ENCODE measurements around the gene RAB37.

The RAB37 gene

GRCh38 chr17:74786431-74787055, 49.5 kb downstream of the RAB37 start:
- Mint-ChIP-seq H3K27me3 (no peaks in the 10 kb centered on the region), H3K27ac (peak overlapping the region; percentile 66), H3K9me3 (no peaks in the 10 kb centered on the region), H3K4me3 (peak overlapping the region; percentile 3), H3K4me1 (peaks cover 69% of the 10 kb centered on the region), H3K36me3 (no peaks in the 10 kb centered on the region)

- Mint-ChIP-seq H3K27me3 (no peaks in the 10 kb centered on the region), H3K36me3 (peaks cover 5% of the 10 kb centered on the region), H3K27ac (peak overlapping the region; percentile 47), H3K9me3 (no peaks in the 10 kb centered on the region), H3K4me1 (peaks cover 42% of the 10 kb centered on the region), H3K4me3 (peak overlapping the region; percentile 49)
These were observed 53.4 kb downstream of the RAB37 start for GRCh38 chr17:74790161-74791058.

- no peak overlapping the region for H3K27ac Mint-ChIP-seq
- peaks cover 28% of the 10 kb centered on the region for H3K4me1 Mint-ChIP-seq
- no peaks in the 10 kb centered on the region for H3K27me3 Mint-ChIP-seq
- no peak overlapping the region for H3K4me3 Mint-ChIP-seq
- peaks cover 9% of the 10 kb centered on the region for H3K36me3 Mint-ChIP-seq
- H3K9me3 Mint-ChIP-seq, result no peaks in the 10 kb centered on the region
These were observed 55.6 kb downstream of the RAB37 start for GRCh38 chr17:74792586-74793105.

GRCh38 chr17:74795327-74796020, 58.4 kb downstream of the RAB37 start:
- Mint-ChIP-seq H3K4me1 (peaks cover 16% of the 10 kb centered on the region), H3K27ac (no peak overlapping the region), H3K9me3 (no peaks in the 10 kb centered on the region), H3K4me3 (no peak overlapping the region), H3K27me3 (no peaks in the 10 kb centered on the region), H3K36me3 (peaks cover 18% of the 10 kb centered on the region)

GRCh38 chr17:74796211-74796610, 59.2 kb downstream of the RAB37 start:
- H3K9me3 Mint-ChIP-seq, result no peaks in the 10 kb centered on the region
- H3K36me3 Mint-ChIP-seq, result peaks cover 18% of the 10 kb centered on the region

GRCh38 chr17:74796866-74797265, 59.8 kb downstream of the RAB37 start:
- H3K4me3 Mint-ChIP-seq, result no peak overlapping the region
- peaks cover 18% of the 10 kb centered on the region for H3K36me3 Mint-ChIP-seq
- no peaks in the 10 kb centered on the region for H3K9me3 Mint-ChIP-seq
- H3K4me1 Mint-ChIP-seq, result peaks cover 4% of the 10 kb centered on the region
- H3K27ac Mint-ChIP-seq, result no peak overlapping the region
- H3K27me3 Mint-ChIP-seq, result no peaks in the 10 kb centered on the region

More at GRCh38 chr17:74796211-74796610, 59.2 kb downstream of the RAB37 start:
- Mint-ChIP-seq H3K27ac (no peak overlapping the region), H3K4me3 (no peak overlapping the region), H3K27me3 (no peaks in the 10 kb centered on the region), H3K4me1 (peaks cover 9% of the 10 kb centered on the region)
